EH (cell line): ENCODE data around the gene PDK2.

Experiments used
- DNase-seq: peaks from one replicate; pipeline ENCODE4 v3.0.0-alpha.2; 2015; ENCODE audit warnings: low read depth

PDK2 gene

DNA sequence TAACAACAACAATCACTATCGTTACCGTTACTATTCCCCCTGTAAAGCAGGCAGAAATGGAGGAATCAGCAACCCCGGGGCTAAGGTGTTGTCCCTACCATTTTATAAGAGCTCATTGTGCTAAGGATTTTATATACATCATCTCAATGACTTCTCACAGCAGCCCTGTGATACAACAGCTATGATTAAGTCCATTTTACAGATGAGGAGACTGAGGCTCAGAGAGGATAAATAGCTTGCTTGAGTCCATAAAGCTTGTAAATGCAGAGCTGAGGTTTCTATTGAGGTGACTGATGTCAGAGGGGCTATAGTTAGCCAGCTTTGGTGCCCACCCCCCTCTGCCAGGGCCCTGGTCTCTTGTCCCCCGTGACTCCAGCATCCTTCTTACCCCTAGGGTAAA lies 16.7 kb upstream of the PDK2 start:
- DNase-seq, result no peak

DNA sequence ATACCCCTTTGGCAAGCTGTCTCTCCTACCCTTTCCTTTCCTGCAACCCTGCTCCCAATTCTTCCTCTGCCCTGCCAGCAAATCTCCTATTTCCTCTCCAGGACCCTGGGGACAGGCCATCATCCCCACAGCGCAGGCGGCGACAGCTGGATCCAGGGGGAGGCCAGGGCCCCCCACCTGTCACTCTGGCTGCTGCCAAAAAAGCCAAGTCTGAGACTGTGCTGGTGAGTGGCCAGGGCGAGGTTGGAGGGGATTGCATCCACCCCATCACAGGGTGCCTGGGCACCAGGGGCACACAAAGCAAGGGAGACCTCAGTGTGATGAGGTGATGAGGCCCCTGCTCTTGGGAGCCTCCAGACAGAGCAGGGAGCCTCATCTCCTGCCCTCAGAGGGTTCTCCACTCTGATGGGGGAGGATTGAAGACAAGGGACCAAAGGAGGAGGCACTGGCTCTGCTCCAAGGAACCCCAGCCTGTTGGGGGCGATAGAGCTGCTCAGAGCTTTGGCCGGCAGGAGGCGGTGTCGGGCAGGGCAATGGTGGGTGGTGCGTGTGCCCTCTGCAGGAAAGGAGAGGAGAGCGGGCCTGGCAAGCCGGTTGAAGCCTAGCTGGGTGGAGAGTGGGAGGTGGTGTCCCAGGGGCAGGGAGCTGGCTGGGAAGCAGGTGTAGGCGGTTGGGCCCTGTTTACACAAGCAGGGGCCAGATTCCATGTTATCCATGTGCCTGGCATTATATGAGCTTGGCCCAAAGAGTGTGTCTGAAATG lies 15.6 kb upstream of the PDK2 start:
- peak; percentile 50 for DNase-seq

GRCh38 chr17:50080096-50080480 lies 15.1 kb upstream of the PDK2 start:
- DNase-seq, result no peak

GRCh38 chr17:50080827-50081226 lies 14.3 kb upstream of the PDK2 start:
- no peak for DNase-seq

GRCh38 chr17:50081757-50082156 lies 13.4 kb upstream of the PDK2 start:
- DNase-seq, result no peak

GRCh38 chr17:50087246-50087911 lies 7.8 kb upstream of the PDK2 start:
- peak; percentile 77 for DNase-seq

GRCh38 chr17:50087912-50088405 lies 7.2 kb upstream of the PDK2 start:
- no peak for DNase-seq

DNA sequence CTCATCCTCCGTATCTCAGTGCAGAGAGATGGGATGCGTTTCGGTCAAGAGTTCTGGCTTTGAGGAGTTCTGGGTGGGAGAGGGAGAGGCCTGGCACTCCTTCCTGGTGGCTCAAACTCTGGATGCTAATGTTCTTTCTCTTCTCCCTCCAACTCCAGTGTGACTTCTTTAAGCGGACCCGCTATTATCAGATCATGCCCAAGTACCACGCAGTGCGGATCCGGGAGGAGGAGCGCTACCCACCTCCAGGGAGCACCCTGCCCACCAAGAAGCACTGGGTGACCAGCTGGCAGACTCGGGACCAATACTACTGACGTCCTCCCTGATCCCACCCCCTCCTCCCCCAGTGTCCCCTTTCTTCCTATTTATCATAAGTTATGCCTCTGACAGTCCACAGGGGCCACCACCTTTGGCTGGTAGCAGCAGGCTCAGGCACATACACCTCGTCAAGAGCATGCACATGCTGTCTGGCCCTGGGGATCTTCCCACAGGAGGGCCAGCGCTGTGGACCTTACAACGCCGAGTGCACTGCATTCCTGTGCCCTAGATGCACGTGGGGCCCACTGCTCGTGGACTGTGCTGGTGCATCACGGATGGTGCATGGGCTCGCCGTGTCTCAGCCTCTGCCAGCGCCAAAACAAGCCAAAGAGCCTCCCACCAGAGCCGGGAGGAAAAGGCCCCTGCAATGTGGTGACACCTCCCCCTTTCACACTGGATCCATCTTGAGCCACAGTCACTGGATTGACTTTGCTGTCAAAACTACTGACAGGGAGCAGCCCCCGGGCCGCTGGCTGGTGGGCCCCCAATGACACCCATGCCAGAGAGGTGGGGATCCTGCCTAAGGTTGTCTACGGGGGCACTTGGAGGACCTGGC lies 6.0 kb upstream of the PDK2 start:
- no peak for DNase-seq

- DNase-seq, result no peak
Observed at GRCh38 chr17:50090071-50090470, 5.1 kb upstream of the PDK2 start.

- no peak for DNase-seq
Observed at GRCh38 chr17:50090971-50091917, 3.9 kb upstream of the PDK2 start.

- DNase-seq, result no peak
Observed at GRCh38 chr17:50091918-50092285, 3.2 kb upstream of the PDK2 start.

- DNase-seq, result no peak
Observed at GRCh38 chr17:50093246-50093645, 1.9 kb upstream of the PDK2 start.

DNA sequence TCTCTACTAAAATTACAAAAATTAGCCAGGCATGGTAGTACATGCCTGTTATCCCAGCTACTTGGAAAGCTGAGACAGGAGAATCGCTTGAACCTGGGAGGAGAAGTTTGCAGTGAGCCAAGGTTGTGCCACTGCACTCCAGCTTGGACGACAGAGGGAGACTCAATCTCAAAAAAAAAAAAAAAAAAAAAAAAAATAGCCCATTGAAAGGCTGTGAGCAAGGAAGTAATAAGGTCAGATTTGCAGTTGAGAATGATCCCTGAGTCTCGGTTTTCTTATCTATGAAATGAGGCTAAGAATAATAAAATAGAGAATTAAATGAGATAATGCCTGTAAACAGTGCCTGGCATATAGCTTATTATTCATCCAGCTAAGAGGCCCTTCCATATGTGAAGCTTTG lies 1.3 kb upstream of the PDK2 start:
- DNase-seq, result no peak

DNA sequence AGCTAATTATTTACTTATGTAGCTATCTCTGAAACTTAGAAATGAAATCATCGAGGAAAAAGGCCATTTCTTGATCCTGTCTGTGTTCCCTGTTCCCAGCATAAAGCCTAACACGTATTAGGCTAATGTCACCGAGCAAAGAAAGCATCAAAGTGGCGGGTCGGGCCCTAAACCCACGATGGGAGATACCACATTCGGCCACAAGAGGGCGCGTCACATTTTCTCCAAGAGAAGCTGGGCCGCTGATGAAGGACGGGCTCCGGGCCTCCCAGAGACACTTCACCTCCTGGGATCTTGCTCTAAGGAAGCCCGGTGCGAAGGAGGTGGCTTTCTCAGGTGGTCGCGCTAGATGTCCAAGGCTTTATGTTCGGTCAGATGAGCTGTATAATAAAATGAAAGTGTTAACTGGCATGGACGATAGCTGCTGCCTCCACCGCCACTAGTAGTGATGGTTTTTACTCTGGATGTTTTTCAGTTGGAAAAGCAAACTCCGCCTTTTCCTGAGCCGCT lies 853 bp upstream of the PDK2 start:
- peak; percentile 85 for DNase-seq

- DNase-seq, result no peak
Observed at GRCh38 chr17:50095626-50096037, 481 bp downstream of the PDK2 start.

GRCh38 chr17:50096092-50096491 lies 941 bp downstream of the PDK2 start:
- no peak for DNase-seq

- DNase-seq, result no peak
Observed at GRCh38 chr17:50096758-50097157, 1.6 kb downstream of the PDK2 start.

- no peak for DNase-seq
Observed at GRCh38 chr17:50097455-50097854, 2.3 kb downstream of the PDK2 start.

- no peak for DNase-seq
Observed at GRCh38 chr17:50097926-50098325, 2.8 kb downstream of the PDK2 start.

GRCh38 chr17:50098583-50098982 lies 3.4 kb downstream of the PDK2 start:
- no peak for DNase-seq

DNA sequence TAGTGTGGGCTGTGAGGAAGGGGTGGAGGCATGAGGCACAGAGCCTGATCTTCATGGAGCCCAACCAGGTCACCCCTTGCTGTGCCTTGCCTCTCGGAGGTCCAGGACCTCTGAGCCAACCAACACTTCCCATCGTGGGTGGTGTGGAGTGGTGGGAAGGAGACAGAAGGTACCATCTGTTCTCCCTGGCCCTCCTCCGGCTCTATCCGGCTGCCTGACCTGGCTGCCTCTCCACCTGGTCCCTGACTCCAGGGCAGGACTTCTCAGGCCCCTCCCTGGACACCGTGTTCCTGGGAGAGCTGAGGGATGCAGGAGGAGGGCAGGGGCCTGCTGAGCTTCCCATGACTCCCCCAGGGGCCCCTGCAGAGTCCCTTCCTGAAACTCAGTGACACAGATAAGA lies 3.9 kb downstream of the PDK2 start:
- no peak for DNase-seq
